GM19023 (cell line): ENCODE data around the gene ADGRV1.
A peak's percentile ranks its signal among the peaks of the same experiment; 100 is the strongest.

Experiments
- ATAC-seq: cut with Tn5 transposase; IDR thresholded peaks from one replicate; pipeline ENCODE4 v1.9.1; 2021; ENCODE audit warnings: mild to moderate bottlenecking, moderate library complexity; ENCODE audit not compliant: unreplicated experiment

Gene ADGRV1

GRCh38 chr5:90932052-90932699, 373.6 kb downstream of the ADGRV1 start:
- no peak for ATAC-seq

GRCh38 chr5:90933298-90933697, 374.7 kb downstream of the ADGRV1 start:
- ATAC-seq: no peak

GRCh38 chr5:90934091-90934719, 375.6 kb downstream of the ADGRV1 start:
- no peak for ATAC-seq

GRCh38 chr5:90934738-90935137, 376.1 kb downstream of the ADGRV1 start:
- no peak for ATAC-seq

- no peak for ATAC-seq
Observed at GRCh38 chr5:90939211-90939610, 380.6 kb downstream of the ADGRV1 start.

GRCh38 chr5:90940227-90940995, 381.8 kb downstream of the ADGRV1 start:
- ATAC-seq: peak; percentile 99

GRCh38 chr5:90941002-90941720, 382.6 kb downstream of the ADGRV1 start:
- no peak for ATAC-seq

GRCh38 chr5:90944116-90944515, 385.5 kb downstream of the ADGRV1 start:
- ATAC-seq: no peak

GRCh38 chr5:90947667-90948066, 389.1 kb downstream of the ADGRV1 start:
- no peak for ATAC-seq

- no peak for ATAC-seq
Observed at GRCh38 chr5:90948969-90949368, 390.4 kb downstream of the ADGRV1 start.

GRCh38 chr5:90949469-90950358, 391.1 kb downstream of the ADGRV1 start:
- no peak for ATAC-seq

- no peak for ATAC-seq
Observed at GRCh38 chr5:90955001-90955635, 396.5 kb downstream of the ADGRV1 start.

- no peak for ATAC-seq
Observed at GRCh38 chr5:90956511-90957097, 398.0 kb downstream of the ADGRV1 start.

- no peak for ATAC-seq
Observed at GRCh38 chr5:90957906-90958305, 399.3 kb downstream of the ADGRV1 start.

- ATAC-seq: no peak
Observed at GRCh38 chr5:90959262-90959661, 400.7 kb downstream of the ADGRV1 start.

- no peak for ATAC-seq
Observed at GRCh38 chr5:90962481-90962880, 403.9 kb downstream of the ADGRV1 start.

GRCh38 chr5:90965110-90965685, 406.6 kb downstream of the ADGRV1 start:
- ATAC-seq: no peak

GRCh38 chr5:90967443-90967842, 408.8 kb downstream of the ADGRV1 start:
- ATAC-seq: no peak

GRCh38 chr5:90967851-90968250, 409.3 kb downstream of the ADGRV1 start:
- ATAC-seq: no peak
